Measurements from ENCODE around the gene MMRN1.

Gene MMRN1

DNA sequence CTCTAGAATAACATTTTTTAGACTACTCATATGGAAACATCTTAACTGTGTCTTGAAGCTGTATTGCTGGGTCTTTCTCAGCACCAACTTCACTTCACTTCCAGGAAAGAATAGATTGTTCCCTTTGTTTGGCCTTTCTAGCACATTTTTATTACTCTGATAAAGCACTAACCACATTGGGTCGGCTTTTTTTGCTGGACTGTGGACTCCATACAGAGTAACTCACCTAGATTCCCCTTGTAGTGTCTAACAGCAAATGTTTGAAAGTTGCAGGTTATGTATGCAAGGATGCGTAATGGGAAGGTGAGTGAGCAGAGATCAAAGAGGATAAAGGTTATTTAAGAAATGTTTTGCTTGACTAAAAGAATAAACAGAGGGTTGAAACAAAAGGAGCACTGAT, 101.2 kb downstream of the MMRN1 start:
- DNase-seq (ENCODE audit: low spot score in 2 of 2) (no peak), ATAC-seq (ENCODE audit: low read depth) (no peak)
- Mint-ChIP-seq H3K27me3 (peaks cover 10% of the 10 kb centered on the region), H3K27ac (no peak overlapping the region), H3K4me3 (no peak overlapping the region), H3K36me3 (no peaks in the 10 kb centered on the region), H3K9me3 (no peaks in the 10 kb centered on the region), H3K4me1 (peaks cover 6% of the 10 kb centered on the region)

DNA sequence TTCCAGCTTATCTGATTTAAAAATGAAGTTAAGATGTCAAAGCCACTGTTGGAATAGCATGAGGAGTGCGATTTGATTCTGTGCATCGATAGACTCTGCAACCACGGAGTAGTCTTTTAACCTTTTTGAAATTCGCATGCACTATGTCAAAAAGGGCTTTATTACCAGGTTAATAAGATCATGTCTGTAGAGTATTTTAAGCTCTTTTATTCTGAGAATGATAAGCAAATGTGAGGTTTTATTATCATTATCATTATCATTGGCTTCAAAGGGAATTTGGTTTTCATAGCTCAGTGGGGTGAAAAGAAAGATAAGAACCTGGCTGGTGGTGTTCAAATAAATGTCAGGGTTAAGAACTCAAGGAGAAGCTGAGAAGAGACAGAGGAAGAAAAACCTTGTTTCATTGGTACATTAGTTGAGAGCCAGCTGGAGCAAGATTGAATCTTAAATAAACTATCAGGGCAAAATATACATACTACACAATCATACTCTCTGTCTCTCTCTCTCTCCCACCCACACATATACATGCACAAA, 102.6 kb downstream of the MMRN1 start:
- no peaks in the 10 kb centered on the region for H3K36me3 Mint-ChIP-seq
- ATAC-seq (ENCODE audit: low read depth) (no peak), DNase-seq (ENCODE audit: low spot score in 2 of 2) (no peak)
- peaks cover 9% of the 10 kb centered on the region for H3K27me3 Mint-ChIP-seq
- peaks cover 6% of the 10 kb centered on the region for H3K4me1 Mint-ChIP-seq
- no peak overlapping the region for H3K4me3 Mint-ChIP-seq
- H3K27ac Mint-ChIP-seq = no peak overlapping the region
- H3K9me3 Mint-ChIP-seq = no peaks in the 10 kb centered on the region

DNA sequence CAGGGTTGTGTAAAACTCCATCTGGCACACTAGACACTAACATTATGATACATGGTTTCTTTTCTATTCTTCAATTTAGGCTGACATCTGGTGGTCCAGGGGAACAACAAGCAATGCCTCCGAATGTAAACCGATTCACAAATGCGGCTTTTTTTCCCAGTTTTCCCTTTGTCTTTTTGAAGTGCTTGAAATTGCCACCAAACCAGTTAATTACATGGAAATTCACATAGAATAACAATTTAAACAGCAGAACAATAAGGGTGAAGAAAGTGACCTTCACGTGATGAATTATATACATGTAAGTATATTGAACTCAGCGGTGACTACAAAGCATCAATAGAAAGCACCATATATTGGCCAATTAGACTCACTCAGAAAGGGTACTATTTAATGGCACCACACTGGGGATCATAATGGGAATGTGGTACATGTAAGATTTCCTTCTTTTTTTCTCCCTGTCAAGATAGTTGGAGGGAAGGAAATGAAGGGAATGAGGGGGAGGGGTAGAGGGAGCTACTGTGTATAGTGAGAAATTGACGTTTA, 103.9 kb downstream of the MMRN1 start:
- H3K4me1 Mint-ChIP-seq = peaks cover 6% of the 10 kb centered on the region
- DNase-seq (ENCODE audit: low spot score in 2 of 2) = no peak
- H3K27me3 Mint-ChIP-seq = peaks cover 8% of the 10 kb centered on the region
- no peak for ATAC-seq (ENCODE audit: low read depth)
- H3K36me3 Mint-ChIP-seq = no peaks in the 10 kb centered on the region
- no peak overlapping the region for H3K4me3 Mint-ChIP-seq
- no peaks in the 10 kb centered on the region for H3K9me3 Mint-ChIP-seq
- no peak overlapping the region for H3K27ac Mint-ChIP-seq

DNA sequence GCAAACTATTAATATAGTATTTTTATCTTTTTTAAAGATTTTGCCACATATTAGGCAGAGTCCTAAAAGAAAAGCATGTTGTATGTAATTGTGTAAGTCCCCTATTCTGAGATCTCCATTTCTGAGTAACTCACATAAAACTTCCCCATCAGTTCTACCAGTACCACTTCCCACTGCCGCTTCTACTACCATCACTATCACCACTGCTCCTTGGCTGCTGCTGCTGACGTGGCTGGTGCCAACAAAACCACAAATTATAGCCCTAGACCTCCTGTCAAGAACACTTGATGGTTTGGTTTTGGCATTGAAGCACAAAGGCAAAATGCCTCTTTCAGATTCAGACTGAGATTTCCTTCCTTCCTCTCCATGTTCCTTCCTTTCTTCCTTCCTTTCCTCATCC, 106.4 kb downstream of the MMRN1 start:
- no peak for ATAC-seq (ENCODE audit: low read depth)
- H3K4me3 Mint-ChIP-seq = no peak overlapping the region
- DNase-seq (ENCODE audit: low spot score in 2 of 2) = no peak
- H3K27ac Mint-ChIP-seq = no peak overlapping the region
- H3K36me3 Mint-ChIP-seq = no peaks in the 10 kb centered on the region
- H3K27me3 Mint-ChIP-seq = peaks cover 3% of the 10 kb centered on the region
- no peaks in the 10 kb centered on the region for H3K4me1 Mint-ChIP-seq
- H3K9me3 Mint-ChIP-seq = no peaks in the 10 kb centered on the region

DNA sequence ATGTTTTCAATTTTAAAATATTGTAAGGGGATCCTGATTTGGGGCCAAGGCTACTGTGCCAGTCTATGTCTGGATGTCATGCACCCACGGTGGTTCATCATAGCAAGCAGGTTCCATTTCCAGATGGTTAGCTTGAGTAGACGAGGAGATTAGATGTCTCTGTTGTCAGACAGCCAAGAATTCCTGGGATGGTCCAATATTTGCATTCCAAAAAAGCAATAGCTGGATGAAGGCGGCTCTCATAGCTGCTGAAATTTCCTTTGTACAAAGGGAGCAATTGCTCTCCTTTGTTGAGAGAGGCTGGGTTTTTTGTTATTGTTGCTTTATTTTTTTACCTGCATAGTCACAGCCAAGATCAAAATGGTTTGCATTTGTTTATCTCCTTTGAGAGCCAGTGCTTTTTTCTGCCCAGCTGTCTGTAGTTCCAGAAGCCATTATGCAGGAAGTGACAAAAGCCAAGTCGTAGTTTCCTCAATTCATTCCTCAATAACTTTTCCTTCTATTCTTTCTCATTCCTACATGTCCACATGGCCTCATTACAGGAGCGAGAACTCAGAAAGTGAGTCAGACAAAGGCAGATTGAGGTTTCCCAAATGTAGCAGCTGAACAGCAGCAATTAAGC, 107.9 kb downstream of the MMRN1 start:
- H3K27me3 Mint-ChIP-seq = peaks cover 3% of the 10 kb centered on the region

More for the DNA sequence above, 107.9 kb downstream of the MMRN1 start:
- no peak overlapping the region for H3K27ac Mint-ChIP-seq
- no peak for DNase-seq (ENCODE audit: low spot score in 2 of 2)
- peaks cover 4% of the 10 kb centered on the region for H3K4me1 Mint-ChIP-seq
- H3K4me3 Mint-ChIP-seq = no peak overlapping the region
- ATAC-seq (ENCODE audit: low read depth) = no peak
- H3K36me3 Mint-ChIP-seq = no peaks in the 10 kb centered on the region
- no peaks in the 10 kb centered on the region for H3K9me3 Mint-ChIP-seq

Data from memory B cell (primary cell).